ENCODE measurements around the gene DEGS2. TPM values are rescaled to one million over a fixed set of nuclear protein-coding genes. Genes with fewer than 3 reads are reported as not detected.

The DEGS2 gene
- total RNA-seq, 1 donor from 2014 or later = 2.5 TPM

- DNase-seq (no peak), ATAC-seq (ENCODE audit: low read depth) (no peak)
- H3K36me3 Mint-ChIP-seq (ENCODE audit: low read depth) = no peaks in the 10 kb centered on the region
- ChIA-PET POLR2A (interaction anchor here (1.1 to 2.0 kb wide), 3 partner anchors 10 to 58 kb away, joined by 3 to 7 read pairs (median 5); no protein-coding TSS in a partner anchor), CTCF (interaction anchor here (0.9 to 1.8 kb wide), 3 partner anchors 36 to 84 kb away, joined by 3 to 7 read pairs (median 3); no protein-coding TSS in a partner anchor)
- intact Hi-C loops (cut with micrococcal nuclease) = loop anchor here (5.0 kb wide), 1 partner anchor 39 kb away; no protein-coding TSS in a partner anchor
- no peaks in the 10 kb centered on the region for H3K27me3 Mint-ChIP-seq
- peaks cover 32% of the 10 kb centered on the region for H3K4me1 Mint-ChIP-seq
- no peak overlapping the region for H3K27ac Mint-ChIP-seq
- TF ChIP-seq CTCF (IDR thresholded peaks at IDR 0.05) = no peak
- peaks cover 4% of the 10 kb centered on the region for H3K9me3 Mint-ChIP-seq
- no peak overlapping the region for H3K4me3 Mint-ChIP-seq
Observed at GRCh38 chr14:100156776-100157175, 2.7 kb downstream of the DEGS2 start.

GRCh38 chr14:100155756-100156616 is 3.5 kb downstream of the DEGS2 start:
- Mint-ChIP-seq H3K4me3 (no peak overlapping the region), H3K9me3 (peaks cover 4% of the 10 kb centered on the region), H3K27ac (no peak overlapping the region), H3K4me1 (peaks cover 32% of the 10 kb centered on the region), H3K36me3 (ENCODE audit: low read depth) (no peaks in the 10 kb centered on the region), H3K27me3 (no peaks in the 10 kb centered on the region)
- DNase-seq (no peak), ATAC-seq (ENCODE audit: low read depth) (no peak)
- ChIA-PET CTCF (interaction anchor here (0.9 to 1.8 kb wide), 6 partner anchors 35 to 85 kb away, joined by 3 to 7 read pairs (median 4); no protein-coding TSS in a partner anchor), POLR2A (no interaction called here)
- intact Hi-C loops (cut with micrococcal nuclease) = loop anchor here (5.0 kb wide), 1 partner anchor 39 kb away; no protein-coding TSS in a partner anchor
- TF ChIP-seq CTCF (IDR thresholded peaks at IDR 0.05) = no peak

GRCh38 chr14:100155049-100155621 is 4.3 kb downstream of the DEGS2 start:
- Mint-ChIP-seq H3K4me3 (no peak overlapping the region), H3K36me3 (ENCODE audit: low read depth) (no peaks in the 10 kb centered on the region), H3K27me3 (no peaks in the 10 kb centered on the region), H3K4me1 (peaks cover 30% of the 10 kb centered on the region), H3K9me3 (peaks cover 4% of the 10 kb centered on the region), H3K27ac (no peak overlapping the region)
- no peak for ATAC-seq (ENCODE audit: low read depth)
- intact Hi-C loops (cut with micrococcal nuclease) = loop anchor here (5.0 kb wide), 1 partner anchor 38 kb away; no protein-coding TSS in a partner anchor
- no peak for TF ChIP-seq CTCF (IDR thresholded peaks at IDR 0.05)
- CTCF ChIA-PET = interaction anchor here (1.4 to 1.5 kb wide), 3 partner anchors 36 to 52 kb away, joined by 3 to 6 read pairs (median 4); no protein-coding TSS in a partner anchor
- no peak for DNase-seq
- POLR2A ChIA-PET = no interaction called here

- CTCF ChIA-PET = no interaction called here
Observed at GRCh38 chr14:100153560-100153959, 5.9 kb downstream of the DEGS2 start.

More at GRCh38 chr14:100153560-100153959, 5.9 kb downstream of the DEGS2 start:
- H3K4me3 Mint-ChIP-seq = no peak overlapping the region
- POLR2A ChIA-PET = no interaction called here
- no peak overlapping the region for H3K27ac Mint-ChIP-seq
- no peaks in the 10 kb centered on the region for H3K27me3 Mint-ChIP-seq
- H3K36me3 Mint-ChIP-seq (ENCODE audit: low read depth) = no peaks in the 10 kb centered on the region
- no peak for TF ChIP-seq CTCF (IDR thresholded peaks at IDR 0.05)
- ATAC-seq (ENCODE audit: low read depth) (no peak), DNase-seq (no peak)
- intact Hi-C loops (cut with micrococcal nuclease) = no loop called here
- H3K4me1 Mint-ChIP-seq = peaks cover 25% of the 10 kb centered on the region
- H3K9me3 Mint-ChIP-seq = peaks cover 4% of the 10 kb centered on the region

Measured in activated B cell treated with CpG ODN at 0.5 μM for 24 hours (primary cell).